ENCODE data around the gene IQSEC3. TPM values are rescaled to one million over a fixed set of nuclear protein-coding genes. Genes with fewer than 3 reads are reported as not detected.
A peak's percentile ranks its signal among the peaks of the same experiment; 100 is the strongest.

The IQSEC3 gene
- total RNA-seq, 1 donor from 2014 or later = 0.82 TPM

DNA sequence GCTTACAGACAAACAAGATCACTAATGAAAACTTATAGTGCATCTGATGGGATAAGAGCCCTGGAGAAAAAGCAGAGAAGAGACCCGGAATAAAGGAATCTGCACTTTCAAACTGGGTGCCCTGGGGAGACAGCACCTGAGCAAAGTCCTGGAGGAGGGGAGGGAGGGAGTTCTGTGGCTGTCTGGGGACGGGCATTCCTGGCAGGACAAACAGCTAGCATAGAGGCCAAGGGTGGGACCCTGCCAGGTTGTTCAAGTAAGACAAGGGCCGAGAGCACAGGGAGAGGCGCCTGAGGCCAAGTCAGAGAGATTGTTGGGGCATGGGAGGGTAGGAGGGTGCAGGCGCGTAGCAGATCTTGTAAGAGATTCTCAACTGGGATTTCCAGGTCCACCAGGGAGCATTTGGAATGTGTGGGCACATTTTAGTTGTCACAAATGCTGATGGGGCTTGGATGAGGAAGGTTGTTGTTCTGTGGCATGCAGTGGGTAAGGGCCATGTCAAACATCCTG lies 14.2 kb downstream of the IQSEC3 start:
- no peak for DNase-seq

DNA sequence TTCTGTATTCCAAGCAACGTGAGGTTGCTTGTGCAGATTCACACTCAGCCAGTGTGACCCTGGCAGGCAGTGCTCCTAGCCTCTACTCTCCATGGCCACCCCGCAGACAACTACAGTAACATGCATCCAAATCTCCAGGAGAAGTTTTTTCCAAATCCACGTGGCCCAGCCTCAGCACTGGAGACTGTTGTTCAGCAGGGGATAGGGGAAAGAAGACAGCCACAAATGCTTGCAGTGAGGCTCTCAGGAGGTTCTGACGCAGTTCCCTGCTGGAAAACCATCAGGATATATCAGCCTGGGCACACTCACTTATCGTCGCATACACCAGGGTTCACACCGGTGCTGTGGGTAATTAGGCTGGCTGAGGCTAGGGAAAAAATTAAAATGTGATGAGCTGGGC lies 16.2 kb downstream of the IQSEC3 start:
- no peak for DNase-seq

DNA sequence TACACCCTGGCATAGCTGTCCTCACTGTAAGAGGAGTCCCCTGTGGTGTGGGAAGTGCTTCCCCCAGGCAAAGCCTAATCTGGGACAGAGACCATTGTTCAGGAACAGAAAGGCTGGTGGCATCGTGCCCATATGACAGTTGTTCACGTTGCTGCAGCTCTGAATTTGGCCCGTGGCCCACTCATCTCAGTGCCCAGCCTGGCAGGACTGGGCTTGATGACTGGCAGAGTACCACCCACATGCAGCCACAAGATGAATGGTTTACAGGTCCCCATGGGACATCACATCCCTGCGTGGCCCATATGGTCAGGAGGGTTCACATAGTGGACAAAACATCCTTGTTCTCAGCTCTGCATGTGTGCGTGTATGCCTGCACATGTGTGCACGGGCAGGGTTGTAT lies 17.5 kb downstream of the IQSEC3 start:
- DNase-seq = peak; percentile 84

DNA sequence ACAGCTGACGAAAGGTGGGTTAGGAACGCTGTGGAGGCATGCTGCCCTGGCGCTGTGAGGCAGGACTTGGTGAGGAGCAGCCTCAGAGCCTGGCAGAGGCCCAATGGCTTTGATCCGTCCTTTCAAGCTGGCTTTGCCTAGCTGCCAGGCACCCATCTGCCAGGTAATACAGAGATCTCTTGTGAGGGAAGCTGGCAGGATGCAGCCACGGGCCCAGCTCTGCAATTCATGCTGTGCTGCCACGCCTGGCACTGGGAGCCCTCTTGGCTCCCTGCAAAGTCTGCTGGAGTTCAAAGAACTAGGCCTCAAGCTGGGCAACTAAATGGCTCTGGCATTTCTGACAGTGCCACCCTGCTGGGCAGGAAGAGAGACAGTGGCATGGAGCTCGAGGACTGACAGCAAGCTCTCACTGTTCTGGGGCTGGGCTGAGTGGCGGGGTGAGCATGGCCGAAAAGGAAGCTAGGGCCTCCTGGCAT lies 18.7 kb downstream of the IQSEC3 start:
- DNase-seq = no peak

DNA sequence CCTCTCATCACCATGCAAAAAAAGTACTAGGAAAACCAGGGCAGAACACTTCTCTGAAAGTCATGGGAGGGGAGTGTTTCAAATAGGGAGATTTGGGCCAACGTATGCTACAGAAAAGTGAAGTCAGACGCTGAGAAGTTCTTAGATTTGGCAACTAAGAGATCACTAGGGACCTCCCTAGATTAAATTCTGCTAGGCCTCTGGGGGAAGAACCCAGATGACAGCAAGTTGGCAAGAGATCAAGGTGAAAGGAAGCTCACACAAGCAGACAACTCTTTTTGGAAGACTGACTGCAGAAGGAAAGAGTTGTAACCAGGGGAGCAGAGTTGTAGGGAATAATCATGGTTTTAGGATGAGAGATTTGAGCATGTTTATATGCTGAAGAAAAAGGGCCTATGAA lies 20.7 kb downstream of the IQSEC3 start:
- no peak for DNase-seq

DNA sequence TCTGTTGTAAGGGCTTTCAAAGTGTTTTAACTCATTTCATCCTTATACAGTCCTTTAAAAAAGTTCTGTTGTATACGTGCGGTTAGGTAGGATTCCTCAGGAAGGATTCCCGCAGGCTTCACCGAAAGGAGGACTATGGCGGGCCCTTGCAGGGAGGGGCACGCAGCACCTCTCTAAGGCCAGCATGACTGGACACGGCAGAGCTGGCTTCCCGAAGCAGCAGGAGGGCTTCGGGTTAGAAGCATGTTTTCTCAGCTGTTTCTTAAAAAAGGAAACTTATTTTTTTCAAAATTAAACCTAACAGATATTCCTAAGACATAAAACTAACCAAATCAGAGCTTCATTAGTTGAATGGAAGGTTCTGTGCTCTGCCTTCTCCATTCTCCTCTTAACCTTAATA lies 21.3 kb downstream of the IQSEC3 start:
- DNase-seq = no peak

DNA sequence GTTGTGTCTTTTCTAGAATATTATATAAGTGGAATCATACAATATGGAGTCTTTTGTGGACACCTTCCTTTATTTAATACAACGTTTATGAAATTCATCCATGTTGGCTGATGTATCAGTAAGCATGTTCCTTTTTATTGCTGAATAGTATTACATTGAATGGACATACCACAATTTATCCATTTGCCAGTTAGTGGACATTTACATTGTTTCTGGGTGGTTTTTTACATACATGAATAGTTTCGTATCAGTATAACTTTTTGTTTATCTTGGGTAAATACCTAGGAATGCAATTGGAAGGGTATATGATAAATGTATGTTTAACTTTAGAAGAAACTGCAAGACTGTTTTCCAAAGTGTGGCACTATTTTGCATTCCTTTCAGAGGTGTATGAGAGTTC lies 23.1 kb downstream of the IQSEC3 start:
- DNase-seq = no peak

DNA sequence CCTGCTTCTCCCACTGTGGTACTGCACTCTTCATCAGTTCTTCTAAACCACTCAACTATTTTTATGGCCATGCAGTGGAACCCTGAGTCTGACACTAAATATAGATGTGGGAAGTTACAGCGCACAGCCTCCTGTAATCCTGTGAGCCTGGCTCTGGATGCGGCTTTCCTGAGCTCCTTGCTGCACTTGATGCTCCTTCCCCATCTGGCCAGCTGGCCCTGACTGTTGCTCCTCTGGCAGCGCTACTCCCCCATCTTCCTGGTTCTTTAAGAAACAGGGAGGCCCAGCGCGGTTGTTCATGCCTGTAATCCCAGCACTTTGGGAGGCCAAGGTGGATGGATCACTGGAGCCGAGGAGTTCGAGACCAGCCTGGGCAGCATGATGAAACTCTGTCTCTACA lies 24.6 kb downstream of the IQSEC3 start:
- DNase-seq = no peak

DNA sequence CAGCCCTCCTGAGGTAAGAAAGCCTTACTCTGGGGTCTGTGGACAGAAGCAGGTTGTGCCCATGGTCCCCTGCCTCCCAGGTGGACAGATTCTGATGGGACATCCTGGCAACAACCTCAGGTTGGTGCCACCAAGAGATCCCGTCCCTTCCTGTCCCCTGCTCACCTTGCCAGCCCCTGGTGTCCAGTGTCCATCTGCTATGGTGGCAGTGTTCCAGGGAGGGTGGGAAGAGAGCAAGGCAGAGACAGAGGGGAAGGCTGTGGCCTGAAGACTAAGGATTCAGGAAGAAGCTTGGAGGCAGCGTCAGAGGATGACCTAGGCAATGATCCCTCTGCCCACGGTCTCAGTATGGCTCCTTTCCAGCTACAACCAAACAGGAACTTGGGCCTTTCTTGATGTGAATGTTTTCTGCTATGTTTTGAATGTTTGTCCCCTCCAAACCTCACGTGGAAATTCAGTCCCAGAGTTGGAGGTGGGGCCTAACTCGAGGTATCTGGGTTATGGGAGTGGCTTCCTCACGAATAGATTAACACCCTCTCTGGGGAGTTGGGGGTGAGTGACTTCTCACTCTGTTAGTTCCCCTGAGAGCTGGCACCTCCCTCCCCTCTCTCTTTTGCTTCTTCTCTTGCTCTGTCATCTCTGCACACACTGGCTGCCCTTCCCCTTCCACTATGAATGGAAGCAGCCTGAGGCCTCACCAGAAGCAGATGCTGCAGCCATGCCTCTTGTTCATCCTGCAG lies 26.9 kb downstream of the IQSEC3 start:
- DNase-seq = no peak

DNA sequence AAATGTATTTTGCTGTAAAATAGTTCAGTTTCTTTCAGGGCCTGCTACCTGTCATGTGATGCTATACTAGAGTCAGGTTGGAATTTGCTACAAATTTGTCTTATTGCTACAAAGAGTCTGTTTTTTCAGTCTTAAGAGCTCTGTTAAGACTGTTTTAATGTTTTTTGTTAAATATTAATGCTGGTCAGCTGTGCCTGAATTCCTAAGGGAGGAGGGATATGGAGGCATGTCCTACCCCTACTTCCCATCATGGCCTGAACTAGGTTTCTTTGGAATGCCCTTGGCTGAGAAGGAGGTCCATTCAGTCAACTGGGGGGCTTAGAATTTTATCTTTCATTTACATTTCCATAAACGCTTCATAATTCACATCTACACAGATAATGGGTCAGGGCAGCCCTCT lies 30.0 kb downstream of the IQSEC3 start:
- DNase-seq = no peak

DNA sequence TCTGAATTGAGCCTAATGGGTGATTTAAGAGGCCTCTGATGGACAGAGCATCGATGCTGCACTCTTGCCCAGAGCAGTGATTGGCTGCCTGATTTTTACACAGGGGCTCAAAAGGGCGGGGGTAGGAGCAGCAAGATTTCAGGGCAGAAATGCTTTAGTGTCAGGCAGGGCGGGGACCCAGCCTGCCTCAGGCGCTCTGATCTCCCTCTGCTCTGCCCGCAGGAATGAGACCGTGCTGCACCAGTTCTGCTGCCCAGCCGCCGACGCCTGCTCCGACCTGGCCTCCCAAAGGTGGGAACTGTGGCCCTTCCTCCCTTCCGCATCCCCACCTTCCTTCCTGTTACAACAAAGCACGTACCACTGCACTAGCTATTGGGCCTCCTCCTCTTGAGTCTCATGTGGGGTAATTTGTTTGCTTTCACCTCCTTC lies 32.4 kb downstream of the IQSEC3 start:
- no peak for DNase-seq

DNA sequence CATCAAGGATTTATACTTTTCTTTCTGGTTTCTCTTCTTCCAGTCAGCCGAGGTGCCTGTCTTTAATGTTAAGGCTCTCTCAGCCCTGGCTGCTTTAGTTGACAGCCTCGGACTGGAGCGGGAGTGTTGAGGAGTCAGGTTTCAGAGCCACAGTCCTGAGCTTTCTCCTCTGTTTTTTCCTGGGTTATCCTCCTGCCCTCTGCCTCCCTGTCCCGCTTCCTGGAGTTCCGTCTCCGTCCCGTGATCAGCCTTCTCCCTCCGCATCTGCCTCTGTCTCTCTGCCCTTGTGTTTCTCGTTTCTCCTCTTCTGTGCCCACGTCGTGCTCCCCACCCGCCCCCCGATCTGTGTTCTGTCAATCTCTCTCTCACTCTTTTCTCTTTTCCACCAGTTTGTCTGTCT lies 33.0 kb downstream of the IQSEC3 start:
- peak; percentile 29 for DNase-seq

DNA sequence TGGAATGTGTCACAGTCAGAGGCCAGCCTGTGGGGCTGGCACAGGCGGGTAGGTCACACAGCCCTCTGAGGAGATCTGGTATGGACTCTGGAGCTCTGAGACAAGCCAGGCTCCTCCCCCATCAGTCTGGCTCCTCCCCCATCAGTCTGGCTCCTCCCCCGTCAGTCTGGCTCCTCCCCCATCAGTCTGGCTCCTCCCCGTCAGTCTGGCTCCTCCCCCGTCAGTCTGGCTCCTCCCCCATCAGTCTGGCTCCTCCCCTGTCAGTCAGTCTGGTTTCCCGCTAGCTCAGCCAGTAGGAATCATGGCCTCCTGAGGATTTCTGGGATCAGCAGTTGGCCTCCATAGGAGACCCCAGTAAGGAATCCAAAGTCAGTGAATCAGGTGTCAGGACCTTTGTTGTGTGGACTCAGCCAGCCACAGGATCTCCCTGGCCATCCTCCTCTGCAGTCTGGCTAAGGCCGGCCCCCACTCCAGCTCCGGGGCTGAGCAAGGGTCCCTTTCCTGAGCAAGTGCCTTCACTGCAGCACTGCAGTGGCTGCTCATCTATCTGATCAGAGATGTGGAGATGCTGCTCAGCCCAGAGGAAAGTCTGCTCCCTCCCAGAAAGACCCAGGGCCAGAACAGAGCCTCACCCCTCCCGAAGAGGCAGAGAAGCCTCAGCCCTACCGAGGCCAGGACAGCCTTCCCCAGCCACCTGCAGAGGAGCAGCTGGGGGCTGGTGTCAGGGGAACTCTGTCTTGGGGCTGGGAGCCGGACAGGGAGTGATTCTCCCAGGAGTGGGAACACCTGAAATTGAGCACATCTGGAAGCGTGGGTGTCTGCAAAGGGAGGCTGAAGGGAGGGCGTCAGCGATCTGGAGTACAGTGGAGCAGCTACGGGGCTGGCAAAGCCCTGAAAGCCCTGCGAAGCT lies 35.7 kb downstream of the IQSEC3 start:
- no peak for DNase-seq

DNA sequence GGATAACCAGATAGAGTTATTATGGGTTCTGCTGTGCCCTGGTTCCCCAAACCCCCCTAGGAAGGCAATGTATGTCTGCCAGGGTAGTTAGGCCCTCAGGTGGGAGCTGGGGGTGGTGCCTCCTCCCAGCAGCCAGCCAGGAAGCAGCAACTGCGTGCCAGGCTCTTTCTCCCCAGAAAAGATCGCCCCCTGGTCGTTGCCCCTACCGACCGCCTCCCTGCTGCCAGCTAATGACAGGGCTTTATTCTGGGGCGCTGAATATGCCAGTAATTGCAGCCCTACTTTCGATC lies 36.3 kb downstream of the IQSEC3 start:
- no peak for DNase-seq

DNA sequence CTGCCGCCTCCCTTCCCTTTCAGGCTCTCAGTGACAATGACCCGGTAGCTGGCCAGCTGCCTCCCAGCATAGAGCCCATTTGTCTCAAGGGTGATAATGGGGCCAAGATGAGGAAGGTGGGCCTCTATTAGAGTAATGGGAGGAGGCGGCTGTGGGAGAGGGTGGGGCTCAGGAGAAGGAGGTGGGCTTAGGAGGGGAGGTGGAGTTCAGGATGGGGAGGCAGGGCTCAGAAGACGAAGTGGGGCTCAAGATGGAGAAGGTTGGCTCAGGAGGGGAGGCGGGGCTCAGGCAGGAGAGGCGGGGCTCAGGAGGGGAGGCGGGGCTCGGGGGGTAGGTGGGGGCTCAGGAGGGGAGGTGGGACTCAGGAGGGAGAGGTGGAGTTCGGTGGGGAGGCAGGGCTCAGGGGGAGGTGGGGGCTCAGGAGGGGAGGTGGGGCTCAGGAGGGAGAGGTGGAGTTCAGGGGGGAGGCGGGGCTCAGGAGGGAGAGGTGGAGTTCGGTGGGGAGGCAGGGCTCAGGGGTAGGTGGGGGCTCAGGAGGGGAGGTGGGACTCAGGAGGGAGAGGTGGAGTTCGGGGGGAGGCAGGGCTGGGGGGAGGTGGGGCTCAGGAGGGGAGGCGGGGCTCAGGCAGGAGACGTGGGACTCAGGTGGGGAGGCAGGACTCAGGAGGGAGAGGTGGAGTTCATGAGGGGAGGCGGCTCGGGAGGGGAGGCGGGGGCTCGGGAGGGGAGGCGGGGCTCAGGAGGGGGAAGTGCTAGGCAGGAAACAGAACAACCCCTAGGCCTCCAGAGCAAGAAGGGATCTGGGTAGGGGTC lies 36.8 kb downstream of the IQSEC3 start:
- no peak for DNase-seq

DNA sequence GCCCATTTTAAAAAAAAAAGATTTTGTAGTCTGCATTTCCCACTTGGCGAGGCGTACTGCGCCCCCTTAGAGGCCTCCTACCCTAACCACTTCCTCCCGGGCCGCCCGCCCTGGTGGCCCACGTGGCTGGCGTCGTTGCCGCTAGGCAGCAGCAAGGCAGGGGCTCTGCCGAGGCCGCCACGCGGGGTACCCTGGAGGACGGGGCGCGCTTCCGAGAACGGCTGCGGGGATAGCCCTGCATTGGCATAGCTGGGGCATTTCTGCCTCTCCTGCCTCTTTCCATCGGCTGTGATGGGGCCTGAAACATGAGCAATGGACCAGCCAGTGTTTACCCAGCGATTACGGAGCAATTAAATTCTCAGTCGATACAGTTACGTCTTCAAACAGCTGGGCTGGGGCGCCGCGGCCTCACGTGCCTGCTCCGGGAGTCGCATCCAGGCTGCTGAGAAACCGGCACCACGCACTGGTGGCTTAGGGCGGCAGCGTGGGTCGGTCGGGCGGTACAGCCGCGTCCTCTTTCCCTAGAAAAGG lies 38.0 kb downstream of the IQSEC3 start:
- DNase-seq = peak; percentile 66

DNA sequence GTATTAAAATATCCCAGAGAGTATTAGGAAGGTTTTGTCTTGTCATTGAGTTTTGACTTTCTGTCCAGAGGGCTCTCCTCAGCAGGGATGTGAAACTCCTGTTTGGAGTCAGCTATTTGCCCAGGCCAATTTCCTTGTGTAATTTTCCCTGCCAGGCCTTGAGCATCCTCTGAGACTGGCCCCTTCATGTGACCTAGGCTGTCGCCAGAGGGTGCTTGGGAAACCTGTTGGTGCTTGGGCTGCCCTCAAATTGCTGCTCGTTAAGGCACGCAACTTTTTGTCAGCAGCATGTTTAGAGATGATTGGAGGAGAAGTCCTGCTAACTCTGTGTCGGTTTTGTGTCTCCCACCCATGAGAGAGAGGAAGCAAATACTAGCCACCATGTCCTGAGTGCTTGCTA lies 39.1 kb downstream of the IQSEC3 start:
- DNase-seq = no peak

DNA sequence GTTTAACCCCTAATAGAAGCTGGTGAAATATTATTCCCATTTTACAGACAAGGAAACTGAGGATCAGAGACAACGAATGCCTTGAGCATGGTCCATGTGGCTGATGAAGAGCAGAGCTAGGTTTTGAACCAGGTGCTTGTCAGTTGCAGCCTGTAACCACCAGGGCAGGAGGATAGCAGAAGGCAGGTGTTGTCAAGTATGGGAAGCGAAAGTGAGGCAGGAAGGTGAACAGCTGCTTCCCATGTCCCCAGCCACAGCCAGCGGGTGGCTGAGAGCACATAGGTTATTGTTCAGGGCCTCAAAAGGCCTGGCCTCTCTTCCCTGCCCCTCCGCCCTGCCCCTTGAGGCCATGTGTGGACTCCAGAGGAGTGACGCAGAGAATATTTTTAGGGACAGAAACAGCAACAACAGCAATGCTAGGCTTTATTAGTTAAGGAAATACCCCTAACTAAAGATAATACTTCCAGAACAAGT lies 39.6 kb downstream of the IQSEC3 start:
- peak; percentile 46 for DNase-seq

DNA sequence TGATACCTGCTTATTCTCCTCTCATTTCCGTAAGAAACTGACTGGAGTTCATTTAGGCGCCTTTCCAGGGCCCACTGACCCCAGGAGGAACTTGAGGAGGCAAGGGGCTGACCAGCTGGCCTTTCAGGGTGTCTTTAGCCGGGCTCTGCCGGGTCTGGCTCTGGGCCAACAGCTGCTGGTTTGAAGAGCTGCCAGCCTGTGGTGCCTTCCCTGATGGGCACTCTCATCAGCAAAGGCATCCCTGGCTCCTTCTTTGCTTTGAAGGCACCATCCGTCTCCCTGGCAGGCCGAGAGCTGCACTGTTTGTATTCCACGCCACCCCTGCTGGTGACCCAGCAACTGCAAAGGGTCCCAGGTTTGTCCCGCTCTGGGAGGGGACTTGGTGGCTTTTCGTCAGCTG lies 42.0 kb downstream of the IQSEC3 start:
- DNase-seq = peak; percentile 61

DNA sequence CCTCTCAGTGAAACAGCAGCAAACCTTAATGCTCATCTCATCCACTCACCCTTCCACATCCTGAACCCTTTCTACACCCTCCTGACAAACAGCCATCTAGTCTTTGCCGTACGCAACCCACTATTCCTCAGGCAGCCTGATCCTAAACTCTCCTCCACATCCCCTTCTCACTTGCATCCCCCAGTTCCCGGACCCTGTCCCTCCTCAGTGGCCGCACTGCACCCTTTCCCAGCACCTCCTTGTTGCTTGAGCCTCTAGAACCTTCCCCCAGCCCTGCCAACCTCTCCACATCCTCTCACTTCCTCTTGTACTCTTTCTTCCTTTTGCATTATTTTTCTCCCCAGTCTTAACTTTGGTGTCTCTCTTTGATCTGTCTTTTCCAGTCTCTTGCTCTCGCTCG lies 42.9 kb downstream of the IQSEC3 start:
- no peak for DNase-seq

DNA sequence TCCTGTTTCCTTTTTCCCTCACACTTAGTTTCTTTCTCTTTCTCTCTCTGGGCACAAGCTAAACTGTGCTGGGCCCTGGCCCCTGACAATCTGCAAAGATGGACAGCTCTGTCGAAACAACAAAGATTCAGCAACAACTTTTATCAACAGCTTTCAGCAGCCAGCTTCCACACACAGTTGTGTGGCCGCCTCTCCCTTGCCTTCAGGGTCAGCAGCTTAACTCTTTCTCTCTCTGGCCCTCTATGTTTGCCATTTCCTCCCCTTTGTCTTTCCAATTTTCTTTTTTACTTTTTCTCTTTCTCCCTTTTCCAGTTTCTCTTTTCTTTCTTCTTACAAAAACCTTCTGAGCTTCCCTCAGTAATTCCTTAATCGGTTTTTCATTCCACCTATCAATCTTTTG lies 43.3 kb downstream of the IQSEC3 start:
- DNase-seq = no peak
